ENCODE measurements around the gene LDLRAD3.

- TF ChIP-seq, protein P1, sequence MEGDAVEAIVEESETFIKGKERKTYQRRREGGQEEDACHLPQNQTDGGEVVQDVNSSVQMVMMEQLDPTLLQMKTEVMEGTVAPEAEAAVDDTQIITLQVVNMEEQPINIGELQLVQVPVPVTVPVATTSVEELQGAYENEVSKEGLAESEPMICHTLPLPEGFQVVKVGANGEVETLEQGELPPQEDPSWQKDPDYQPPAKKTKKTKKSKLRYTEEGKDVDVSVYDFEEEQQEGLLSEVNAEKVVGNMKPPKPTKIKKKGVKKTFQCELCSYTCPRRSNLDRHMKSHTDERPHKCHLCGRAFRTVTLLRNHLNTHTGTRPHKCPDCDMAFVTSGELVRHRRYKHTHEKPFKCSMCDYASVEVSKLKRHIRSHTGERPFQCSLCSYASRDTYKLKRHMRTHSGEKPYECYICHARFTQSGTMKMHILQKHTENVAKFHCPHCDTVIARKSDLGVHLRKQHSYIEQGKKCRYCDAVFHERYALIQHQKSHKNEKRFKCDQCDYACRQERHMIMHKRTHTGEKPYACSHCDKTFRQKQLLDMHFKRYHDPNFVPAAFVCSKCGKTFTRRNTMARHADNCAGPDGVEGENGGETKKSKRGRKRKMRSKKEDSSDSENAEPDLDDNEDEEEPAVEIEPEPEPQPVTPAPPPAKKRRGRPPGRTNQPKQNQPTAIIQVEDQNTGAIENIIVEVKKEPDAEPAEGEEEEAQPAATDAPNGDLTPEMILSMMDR (IDR thresholded peaks at IDR 0.05), result no peak
- TF ChIP-seq TCF7L2 (IDR thresholded peaks at IDR 0.05; ENCODE audit: low read depth, low read length) (no peak), POLR2AphosphoS5 (IDR thresholded peaks at IDR 0.05; ENCODE audit: low read depth, low read length) (no peak)
Observed at GRCh38 chr11:35937111-35937510, 6.8 kb upstream of the LDLRAD3 start.

All from Panc1 (cell line).